Stimulated activated CD4-positive, alpha-beta T cell treated with anti-CD3 and anti-CD28 coated beads, Interleukin-4, amount 100 ng/mL, for 24 hours (primary cell): ENCODE measurements around the gene EBF3.

Experiments used
- DNase-seq: peaks from one replicate; pipeline ENCODE4 v3.0.0-alpha.2; 2020

The EBF3 gene

DNA sequence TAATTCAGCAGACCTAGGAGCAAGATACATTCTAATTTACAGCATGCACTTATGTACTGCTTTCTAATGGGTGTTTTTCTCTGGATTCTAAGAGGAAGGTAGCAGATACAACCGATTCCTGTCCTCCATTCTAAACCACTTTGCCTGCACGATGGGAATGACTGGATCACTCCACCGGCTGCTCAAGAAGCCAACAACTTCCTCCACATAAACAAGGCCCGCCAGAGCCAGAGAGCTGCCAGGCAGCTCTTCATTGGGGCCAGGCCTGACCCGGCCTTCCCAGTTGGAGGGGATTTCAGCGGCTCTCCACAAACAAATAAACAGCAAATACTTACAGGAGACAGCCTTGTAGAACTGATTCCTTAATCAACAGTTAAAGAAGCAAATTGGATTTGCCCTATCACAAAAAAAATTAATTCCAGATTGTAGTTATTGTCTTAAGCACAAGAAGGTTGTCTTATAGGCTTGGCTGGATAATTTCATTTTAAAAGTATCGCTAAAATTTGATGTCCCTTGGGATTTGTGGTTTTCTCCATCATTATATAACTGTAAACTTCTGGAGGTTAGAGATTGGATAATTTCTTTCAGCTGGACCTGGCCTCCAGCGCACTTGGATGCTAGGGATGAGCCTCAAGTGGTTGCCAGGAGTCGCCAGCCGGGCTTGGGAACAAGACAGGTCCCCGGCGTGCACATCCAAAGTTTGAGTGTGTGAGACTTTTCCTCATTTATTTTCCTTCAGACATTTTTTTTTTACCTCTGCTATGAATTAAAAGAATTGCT, 20.9 kb downstream of the EBF3 start:
- DNase-seq, result no peak

DNA sequence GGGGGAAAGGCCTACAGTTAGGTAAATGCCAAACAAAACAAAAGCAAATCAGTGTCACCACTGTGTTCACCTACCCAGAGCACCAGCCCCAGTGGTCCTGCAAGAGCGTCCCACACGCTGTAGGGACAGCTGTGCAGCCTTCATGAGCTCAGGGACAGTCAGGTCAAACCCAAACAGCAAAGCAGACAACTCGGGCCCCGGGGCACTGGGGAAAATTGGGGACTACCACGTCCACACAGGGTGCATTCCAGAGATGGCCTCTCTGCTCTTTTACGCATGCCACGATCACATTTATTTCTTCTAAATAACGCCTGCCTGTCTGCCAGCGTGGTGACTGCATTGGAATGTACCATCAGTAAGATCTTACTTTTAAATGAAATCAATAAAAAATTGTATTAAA, 21.7 kb downstream of the EBF3 start:
- DNase-seq, result no peak

- no peak for DNase-seq
Observed at GRCh38 chr10:129942019-129942277, 22.1 kb downstream of the EBF3 start.

- DNase-seq, result no peak
Observed at GRCh38 chr10:129941199-129942018, 22.7 kb downstream of the EBF3 start.

DNA sequence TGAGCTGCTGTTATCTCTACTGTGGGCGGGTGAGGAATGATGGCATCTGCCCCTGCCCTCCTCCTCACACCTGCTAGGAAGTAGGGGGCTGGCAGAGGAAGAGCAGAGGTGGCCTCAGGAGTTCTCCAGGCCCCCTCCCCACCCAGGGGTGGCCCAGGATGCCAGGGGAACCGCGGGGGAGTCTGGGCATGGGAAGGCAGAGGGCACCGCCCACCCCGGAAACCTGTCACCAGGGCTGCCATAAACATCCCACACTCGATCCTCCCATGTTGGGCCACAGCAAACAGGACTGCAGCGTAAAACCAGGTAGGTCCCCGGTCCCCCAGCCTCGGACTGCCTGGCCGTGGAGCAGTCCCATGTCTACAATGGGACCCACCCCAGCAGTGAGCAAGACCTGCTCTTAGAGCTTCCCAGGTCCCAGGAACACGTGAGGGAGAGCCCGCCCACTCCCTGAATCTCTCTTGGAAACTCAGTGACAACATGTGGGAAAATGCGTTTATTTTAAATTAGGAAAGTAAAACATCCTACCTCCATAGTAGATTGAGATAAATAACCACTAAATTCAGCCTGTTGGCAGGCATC, 23.4 kb downstream of the EBF3 start:
- DNase-seq, result no peak

GRCh38 chr10:129939416-129940275, 24.4 kb downstream of the EBF3 start:
- DNase-seq, result no peak

DNA sequence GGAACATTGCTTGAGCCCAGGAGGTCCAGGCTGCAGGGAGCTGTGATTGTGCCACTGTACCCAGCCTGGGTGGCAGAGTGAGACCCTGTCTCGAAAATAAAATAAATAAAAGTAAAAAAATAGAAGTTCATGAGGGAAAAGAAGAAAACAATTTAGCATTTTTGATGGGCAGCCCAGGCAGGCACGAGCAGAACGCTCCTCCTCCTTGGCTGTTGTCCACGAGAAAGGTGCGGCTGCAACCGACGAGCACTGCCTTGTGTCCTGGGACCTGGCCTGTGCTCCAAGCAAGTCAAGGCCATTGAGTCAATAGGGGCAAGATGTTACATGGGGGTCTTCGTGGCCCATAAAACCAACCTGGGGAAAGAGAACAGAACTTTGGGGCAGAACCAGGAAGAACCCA, 25.6 kb downstream of the EBF3 start:
- no peak for DNase-seq

GRCh38 chr10:129937351-129937751, 26.7 kb downstream of the EBF3 start:
- no peak for DNase-seq

- no peak for DNase-seq
Observed at GRCh38 chr10:129936923-129937300, 27.2 kb downstream of the EBF3 start.

DNA sequence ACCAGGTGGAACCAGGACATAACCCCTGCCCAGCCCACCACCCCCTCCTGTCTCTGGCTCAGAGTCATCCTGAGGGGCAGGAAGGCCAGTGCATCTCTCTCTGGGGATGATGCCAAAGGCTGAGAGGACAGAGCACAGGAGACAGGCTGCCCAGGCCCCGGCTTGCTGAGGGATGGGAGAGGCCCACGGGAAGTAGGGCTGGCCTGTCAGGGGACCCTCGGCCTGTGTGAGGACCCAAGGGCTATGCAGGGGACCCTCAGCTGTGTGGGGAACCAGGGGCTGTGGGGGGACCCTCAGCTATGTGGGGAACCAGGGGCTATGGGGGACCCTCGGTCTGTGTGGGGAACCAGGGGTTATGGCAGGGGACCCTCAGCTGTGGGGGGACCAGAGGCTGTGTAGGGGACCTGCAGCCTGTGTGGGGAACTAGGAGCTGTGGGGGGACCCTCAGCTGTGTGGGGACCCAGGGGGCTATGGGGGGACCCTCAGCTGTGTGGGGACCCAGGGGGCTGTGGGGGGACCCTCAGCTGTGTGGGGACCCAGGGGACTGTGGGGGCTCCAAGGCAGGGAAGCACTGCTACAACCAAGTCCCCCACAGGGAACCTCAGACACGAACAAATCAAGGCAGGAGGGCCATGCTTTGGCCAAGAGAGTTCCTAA, 27.7 kb downstream of the EBF3 start:
- no peak for DNase-seq

GRCh38 chr10:129935867-129936152, 28.3 kb downstream of the EBF3 start:
- no peak for DNase-seq

- no peak for DNase-seq
Observed at GRCh38 chr10:129935102-129935866, 28.8 kb downstream of the EBF3 start.

GRCh38 chr10:129934196-129934925, 29.7 kb downstream of the EBF3 start:
- DNase-seq, result no peak

DNA sequence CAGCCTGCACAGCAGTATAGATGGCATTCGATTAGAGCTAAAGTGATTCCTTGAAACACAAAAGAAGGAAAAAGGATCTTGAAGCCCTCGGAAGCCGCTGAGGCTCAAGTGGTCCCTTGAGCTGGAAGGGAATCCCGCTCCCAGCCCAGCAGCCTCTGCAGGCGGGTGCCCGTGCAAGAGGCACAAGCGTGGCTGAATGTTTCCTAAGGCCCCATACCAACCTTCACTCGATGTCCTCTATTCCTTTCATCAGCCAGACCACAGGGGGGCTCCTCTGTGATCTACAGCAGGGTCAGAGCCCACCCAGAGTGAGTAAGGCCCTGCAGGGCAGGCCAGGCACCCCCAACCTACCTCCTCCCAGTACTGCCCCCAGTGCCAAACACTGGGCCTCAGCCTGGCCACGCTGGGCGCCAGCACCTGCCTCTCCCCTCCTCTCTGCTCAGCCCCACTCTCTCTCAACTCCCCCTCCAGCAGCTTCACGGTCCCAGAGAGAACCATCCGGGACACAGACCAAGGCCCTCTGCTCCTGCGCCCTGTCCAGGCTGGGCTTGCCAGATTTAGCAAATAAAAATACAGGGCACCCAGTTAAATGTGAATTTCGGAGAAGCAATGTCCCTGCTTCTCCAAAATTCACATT, 30.5 kb downstream of the EBF3 start:
- no peak for DNase-seq

DNA sequence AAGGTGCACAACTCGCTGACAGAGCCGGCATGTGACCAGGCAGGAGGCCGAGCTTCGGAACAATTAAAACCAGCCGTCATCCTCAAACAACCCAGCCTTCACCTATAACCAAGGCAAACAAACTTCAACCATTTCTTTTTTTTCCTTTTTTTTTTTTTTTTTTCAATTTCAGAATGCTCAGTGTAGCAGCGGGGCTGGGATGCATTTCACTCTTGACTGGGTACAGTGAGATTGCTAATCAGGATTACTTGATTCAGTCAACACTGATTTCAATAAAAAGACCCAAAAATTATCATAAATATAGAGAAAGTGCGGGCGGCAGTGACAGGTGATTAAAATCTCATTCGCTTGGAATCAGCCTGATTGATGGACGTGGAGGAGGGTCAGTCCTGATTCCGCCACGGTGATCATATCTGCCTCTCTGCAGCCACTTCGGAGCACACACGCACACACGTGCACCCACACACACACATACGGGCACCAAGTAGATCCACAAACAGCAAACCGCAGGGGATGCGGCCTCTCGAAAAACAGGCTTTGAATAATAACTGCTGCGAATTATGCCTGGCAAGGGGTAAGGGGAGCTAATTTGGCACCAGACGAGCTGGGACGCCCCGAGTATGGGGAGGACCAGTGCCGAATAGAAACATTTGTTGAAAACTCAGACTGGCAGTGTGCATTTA, 31.2 kb downstream of the EBF3 start:
- no peak for DNase-seq

GRCh38 chr10:129932182-129932581, 31.9 kb downstream of the EBF3 start:
- DNase-seq, result no peak

GRCh38 chr10:129929343-129930292, 34.5 kb downstream of the EBF3 start:
- no peak for DNase-seq

DNA sequence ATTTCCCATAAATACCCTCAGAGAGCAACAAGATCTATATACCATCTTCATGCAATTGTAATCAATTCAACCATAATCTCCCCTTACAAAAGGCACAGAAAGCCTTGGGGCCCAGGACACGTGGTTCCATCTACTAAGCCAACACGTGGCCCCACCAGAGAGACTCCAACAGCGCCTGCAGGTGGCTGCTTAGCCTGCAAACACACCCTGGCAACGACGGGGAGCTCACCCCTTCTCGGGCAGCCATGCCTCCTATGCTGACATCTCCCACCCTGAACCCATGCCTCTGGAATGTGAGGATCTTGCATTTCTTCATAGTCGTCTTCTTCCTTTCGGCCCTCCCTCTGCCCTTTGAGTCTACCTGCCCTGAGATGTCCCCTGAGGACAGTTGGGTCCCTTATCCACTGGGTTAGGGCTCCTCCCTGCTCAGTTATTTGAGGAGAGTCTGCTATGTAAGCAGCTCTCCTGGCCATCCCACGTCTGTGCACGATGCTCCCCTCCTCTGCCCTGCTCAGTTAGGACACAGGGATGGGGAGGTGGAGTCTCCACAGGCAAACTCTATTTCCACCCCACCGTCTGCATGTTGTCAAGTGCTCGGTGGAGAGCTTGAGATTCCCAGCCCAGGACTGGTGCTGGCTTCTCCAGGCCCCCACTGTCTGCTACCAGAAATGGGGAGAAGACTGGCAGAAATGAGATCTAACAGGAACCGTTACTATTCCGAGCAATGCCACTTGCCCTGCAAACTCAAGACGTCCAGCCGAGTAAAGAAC, 36.5 kb downstream of the EBF3 start:
- no peak for DNase-seq
